Measurements from ENCODE around the gene TRPC4AP.

Gene TRPC4AP

GRCh38 chr20:34982270-34983088 is 110.1 kb downstream of the TRPC4AP start:
- Histone ChIP-seq H3K4me1 (ENCODE audit: insufficient read depth, low read length, poor library complexity, severe bottlenecking) (no peaks in the 10 kb centered on the region), H3K4me3 (ENCODE audit: low read length, poor library complexity, severe bottlenecking) (no peak overlapping the region), H3K9me3 (ENCODE audit: insufficient read depth, low read depth, low read length) (no peaks in the 10 kb centered on the region), H3K36me3 (ENCODE audit: insufficient read depth, low read length) (no peaks in the 10 kb centered on the region), H3K79me2 (ENCODE audit: insufficient read depth, low read length) (no peaks in the 10 kb centered on the region), H3F3A (ENCODE audit: low read depth) (no peaks in the 10 kb centered on the region), H3K4me2 (ENCODE audit: low read depth, low read length, poor library complexity, severe bottlenecking) (no peak overlapping the region), H3K27me3 (ENCODE audit: insufficient read depth, low read length, poor library complexity, severe bottlenecking) (no peaks in the 10 kb centered on the region), H3K9ac (ENCODE audit: low read depth, low read length, poor library complexity, severe bottlenecking) (no peak overlapping the region), H2AFZ (ENCODE audit: low read length) (no peak overlapping the region), H4K20me1 (ENCODE audit: insufficient read depth, low read length, poor library complexity, severe bottlenecking) (no peaks in the 10 kb centered on the region), H3K9me2 (replicated peaks; ENCODE audit: low read depth, low read length) (no peaks in the 10 kb centered on the region)
- no peak for TF ChIP-seq EZH2phosphoT487 (IDR thresholded peaks at IDR 0.05; ENCODE audit: borderline replicate concordance)
- no peak for TF ChIP-seq CTCF (conservative IDR thresholded peaks at IDR 0.05; ENCODE audit: low read length)

GRCh38 chr20:34980543-34981233 is 111.9 kb downstream of the TRPC4AP start:
- H3K4me2 ChIP-seq (ENCODE audit: low read depth, low read length, poor library complexity, severe bottlenecking): no peak overlapping the region
- no peaks in the 10 kb centered on the region for H3K36me3 ChIP-seq (ENCODE audit: insufficient read depth, low read length)
- no peaks in the 10 kb centered on the region for H3K27me3 ChIP-seq (ENCODE audit: insufficient read depth, low read length, poor library complexity, severe bottlenecking)
- H3K4me3 ChIP-seq (ENCODE audit: low read length, poor library complexity, severe bottlenecking): no peak overlapping the region
- H3K4me1 ChIP-seq (ENCODE audit: insufficient read depth, low read length, poor library complexity, severe bottlenecking): no peaks in the 10 kb centered on the region
- H4K20me1 ChIP-seq (ENCODE audit: insufficient read depth, low read length, poor library complexity, severe bottlenecking): no peaks in the 10 kb centered on the region
- no peaks in the 10 kb centered on the region for H3K9me2 ChIP-seq (replicated peaks; ENCODE audit: low read depth, low read length)
- no peaks in the 10 kb centered on the region for H3F3A ChIP-seq (ENCODE audit: low read depth)
- H3K9me3 ChIP-seq (ENCODE audit: insufficient read depth, low read depth, low read length): no peaks in the 10 kb centered on the region
- TF ChIP-seq EZH2phosphoT487 (IDR thresholded peaks at IDR 0.05; ENCODE audit: borderline replicate concordance): no peak
- no peak for TF ChIP-seq CTCF (conservative IDR thresholded peaks at IDR 0.05; ENCODE audit: low read length)
- H3K79me2 ChIP-seq (ENCODE audit: insufficient read depth, low read length): no peaks in the 10 kb centered on the region
- H3K9ac ChIP-seq (ENCODE audit: low read depth, low read length, poor library complexity, severe bottlenecking): no peak overlapping the region
- no peak overlapping the region for H2AFZ ChIP-seq (ENCODE audit: low read length)

GRCh38 chr20:34979366-34980153 is 113.0 kb downstream of the TRPC4AP start:
- Histone ChIP-seq H4K20me1 (ENCODE audit: insufficient read depth, low read length, poor library complexity, severe bottlenecking) (no peaks in the 10 kb centered on the region), H3K4me2 (ENCODE audit: low read depth, low read length, poor library complexity, severe bottlenecking) (no peak overlapping the region), H3K9me2 (replicated peaks; ENCODE audit: low read depth, low read length) (no peaks in the 10 kb centered on the region), H3K4me1 (ENCODE audit: insufficient read depth, low read length, poor library complexity, severe bottlenecking) (no peaks in the 10 kb centered on the region), H3K9ac (ENCODE audit: low read depth, low read length, poor library complexity, severe bottlenecking) (no peak overlapping the region), H3K4me3 (ENCODE audit: low read length, poor library complexity, severe bottlenecking) (no peak overlapping the region), H2AFZ (ENCODE audit: low read length) (no peak overlapping the region), H3K9me3 (ENCODE audit: insufficient read depth, low read depth, low read length) (no peaks in the 10 kb centered on the region), H3F3A (ENCODE audit: low read depth) (no peaks in the 10 kb centered on the region), H3K79me2 (ENCODE audit: insufficient read depth, low read length) (no peaks in the 10 kb centered on the region), H3K36me3 (ENCODE audit: insufficient read depth, low read length) (no peaks in the 10 kb centered on the region), H3K27me3 (ENCODE audit: insufficient read depth, low read length, poor library complexity, severe bottlenecking) (no peaks in the 10 kb centered on the region)
- TF ChIP-seq CTCF (conservative IDR thresholded peaks at IDR 0.05; ENCODE audit: low read length): no peak
- TF ChIP-seq EZH2phosphoT487 (IDR thresholded peaks at IDR 0.05; ENCODE audit: borderline replicate concordance): no peak

Data from Loucy (cell line).